ENCODE results near the gene THPO. TPM values are rescaled to one million over a fixed set of nuclear protein-coding genes. Genes with fewer than 3 reads are reported as not detected.
A peak's percentile ranks its signal among the peaks of the same experiment; 100 is the strongest.

THPO gene
- total and polyA plus RNA-seq, 9 of the 15 experiments (the other 6 are each of a cell fraction or from before 2014, with no cell fraction given), result 0.11 to 1.1 (median 0.35) TPM; not detected in 1

DNA sequence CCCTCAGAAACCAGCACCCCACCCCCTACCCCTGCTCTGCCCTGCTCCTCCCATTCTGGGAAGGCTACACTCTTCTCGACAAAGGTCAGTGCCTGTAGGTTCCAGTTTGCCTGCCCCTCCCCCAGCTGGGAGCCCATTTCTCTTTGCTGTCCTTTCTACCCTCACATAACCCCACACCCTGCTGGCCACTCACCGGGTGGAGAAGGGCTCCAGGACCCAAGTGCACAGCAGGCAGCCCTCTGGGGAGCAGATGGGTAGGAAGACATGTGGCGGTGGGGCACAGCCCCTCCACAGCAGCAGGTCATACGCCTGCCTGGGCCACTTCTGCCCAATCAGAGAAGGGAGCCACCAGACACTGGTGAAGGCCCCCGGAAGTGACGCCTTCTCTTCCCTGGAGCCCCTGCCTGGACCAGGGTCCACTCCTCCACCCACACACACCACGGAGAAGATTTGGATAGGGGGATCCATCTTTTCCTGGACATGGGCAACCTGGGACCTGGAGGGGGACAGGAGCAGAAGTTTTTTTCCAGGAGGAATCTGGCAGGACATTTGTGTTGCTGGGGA lies at the start of gene THPO (continued):
- TF ChIP-seq NFYB (IDR thresholded peaks at IDR 0.05; ENCODE audit: extremely low read depth, insufficient read length), result peak; percentile 27
- TF ChIP-seq SRSF3 (IDR thresholded peaks at IDR 0.05; ENCODE audit: insufficient read depth, low read length), result no peak
- TF ChIP-seq ATF7 (IDR thresholded peaks at IDR 0.05), result no peak
- TF ChIP-seq, protein P1, sequence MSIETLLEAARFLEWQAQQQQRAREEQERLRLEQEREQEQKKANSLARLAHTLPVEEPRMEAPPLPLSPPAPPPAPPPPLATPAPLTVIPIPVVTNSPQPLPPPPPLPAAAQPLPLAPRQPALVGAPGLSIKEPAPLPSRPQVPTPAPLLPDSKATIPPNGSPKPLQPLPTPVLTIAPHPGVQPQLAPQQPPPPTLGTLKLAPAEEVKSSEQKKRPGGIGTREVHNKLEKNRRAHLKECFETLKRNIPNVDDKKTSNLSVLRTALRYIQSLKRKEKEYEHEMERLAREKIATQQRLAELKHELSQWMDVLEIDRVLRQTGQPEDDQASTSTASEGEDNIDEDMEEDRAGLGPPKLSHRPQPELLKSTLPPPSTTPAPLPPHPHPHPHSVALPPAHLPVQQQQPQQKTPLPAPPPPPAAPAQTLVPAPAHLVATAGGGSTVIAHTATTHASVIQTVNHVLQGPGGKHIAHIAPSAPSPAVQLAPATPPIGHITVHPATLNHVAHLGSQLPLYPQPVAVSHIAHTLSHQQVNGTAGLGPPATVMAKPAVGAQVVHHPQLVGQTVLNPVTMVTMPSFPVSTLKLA (conservative IDR thresholded peaks at IDR 0.05), result 0 out of 4 replicates have a peak, but pooled peaks of 1 of the 2 experiments have one; percentile 41
- TF ChIP-seq, protein P2, sequence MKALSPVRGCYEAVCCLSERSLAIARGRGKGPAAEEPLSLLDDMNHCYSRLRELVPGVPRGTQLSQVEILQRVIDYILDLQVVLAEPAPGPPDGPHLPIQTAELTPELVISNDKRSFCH (CRISPR knock-in tag; IDR thresholded peaks at IDR 0.05), result no peak
- TF ChIP-seq, protein P2 (tag; IDR thresholded peaks at IDR 0.05), result peak; percentile 53; the same call in 1 of the 2 replicates
- TF ChIP-seq BACH1 (tag; IDR thresholded peaks at IDR 0.05), result no peak
- no peak for TF ChIP-seq PML (IDR thresholded peaks at IDR 0.05; ENCODE audit: low read length)

GRCh38 chr3:184426691-184427141 lies 48.7 kb upstream of the THPO start:
- intact Hi-C loops (cut with micrococcal nuclease), result no loop called here
- Histone ChIP-seq H3K36me3 (ENCODE audit: control insufficient read depth, insufficient read depth, low read length) (no peaks in the 10 kb centered on the region), H3K4me1 (replicated peaks in 1 of 2; ENCODE audit: control insufficient read depth in 2 of 2, insufficient read depth in 2 of 2, low read length in 2 of 2) (no peaks in the 10 kb centered on the region), H3K9me3 (replicated peaks; ENCODE audit: control insufficient read depth, insufficient read depth, low read depth, low read length) (no peaks in the 10 kb centered on the region), H3K4me3 (no peak overlapping the region), H3K79me2 (ENCODE audit: control insufficient read depth, insufficient read depth, low read length) (no peaks in the 10 kb centered on the region), H3K4me2 (ENCODE audit: insufficient read depth, low read length) (no peak overlapping the region), H3K9me1 (ENCODE audit: control insufficient read depth, insufficient read depth, low read length) (no peaks in the 10 kb centered on the region), H2AFZ (ENCODE audit: low read depth, low read length) (no peak overlapping the region), H4K20me1 (replicated peaks; ENCODE audit: control insufficient read depth, insufficient read depth, low read length) (no peaks in the 10 kb centered on the region), H3K9ac (ENCODE audit: insufficient read depth in 1 of 2, low read depth in 2 of 2, low read length in 2 of 2) (no peak overlapping the region), H3K27me3 (ENCODE audit: control insufficient read depth in 2 of 2, insufficient read depth in 2 of 2, low read length in 2 of 2) (peaks cover 11 to 38% of the 10 kb centered on the region in 2 experiments; a peak in 4 of 5 replicates), H3K27ac (ENCODE audit: extremely low read depth, low read depth, low read length) (no peak overlapping the region)
- WGBS (ENCODE audit: insufficient coverage, low coverage, missing lambda C conversion rate), result 0% methylated on average over 12 of the region's 12 CpGs
- DNase-seq (ENCODE audit: extremely low read depth in 1 of 4, low spot score in 3 of 4) (no peak), FAIRE-seq (no peak), ATAC-seq (no peak)
- ChIA-PET POLR2A (interaction anchor here (0.6 to 0.7 kb wide), 2 partner anchors 83 to 239 kb away, joined by 3 read pairs; no protein-coding TSS in a partner anchor), CTCF (ENCODE audit: low intra/inter-chr PET ratio) (no interaction called here)
- TF ChIP-seq CREBBP (IDR thresholded peaks at IDR 0.05; ENCODE audit: low read depth, low read length) (no peak), CBX8 (IDR thresholded peaks at IDR 0.05; ENCODE audit: borderline replicate concordance, extremely low read depth, low read depth, low read length, poor library complexity, severe bottlenecking) (no peak), BRD9 (IDR thresholded peaks at IDR 0.05; ENCODE audit: low read depth, partially characterized antibody) (no peak), MXI1 (IDR thresholded peaks at IDR 0.05; ENCODE audit: low read depth, low read length) (no peak)
- TF ChIP-seq, protein P3, sequence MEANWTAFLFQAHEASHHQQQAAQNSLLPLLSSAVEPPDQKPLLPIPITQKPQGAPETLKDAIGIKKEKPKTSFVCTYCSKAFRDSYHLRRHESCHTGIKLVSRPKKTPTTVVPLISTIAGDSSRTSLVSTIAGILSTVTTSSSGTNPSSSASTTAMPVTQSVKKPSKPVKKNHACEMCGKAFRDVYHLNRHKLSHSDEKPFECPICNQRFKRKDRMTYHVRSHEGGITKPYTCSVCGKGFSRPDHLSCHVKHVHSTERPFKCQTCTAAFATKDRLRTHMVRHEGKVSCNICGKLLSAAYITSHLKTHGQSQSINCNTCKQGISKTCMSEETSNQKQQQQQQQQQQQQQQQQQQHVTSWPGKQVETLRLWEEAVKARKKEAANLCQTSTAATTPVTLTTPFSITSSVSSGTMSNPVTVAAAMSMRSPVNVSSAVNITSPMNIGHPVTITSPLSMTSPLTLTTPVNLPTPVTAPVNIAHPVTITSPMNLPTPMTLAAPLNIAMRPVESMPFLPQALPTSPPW (CRISPR knock-in tag; IDR thresholded peaks at IDR 0.05), result no peak
- in situ Hi-C loops (cut with MboI), result no loop called here
- BruUV-seq (replicated peaks), result no TSS peak

Measured in K562 (cell line).